ENCODE data around the gene ANKRD16. TPM values are rescaled to one million over a fixed set of nuclear protein-coding genes. Genes with fewer than 3 reads are reported as not detected.

The ANKRD16 gene
- total RNA-seq, 4 donors from 2014 or later: 6.6 to 10.8 (median 9.7) TPM

- Histone ChIP-seq H3K4me3 (no peak overlapping the region), H3K36me3 (peaks cover 26% of the 10 kb centered on the region), H3K4me1 (peaks cover 7% of the 10 kb centered on the region), H3K27ac (no peak overlapping the region), H3K9me3 (no peaks in the 10 kb centered on the region), H3K27me3 (no peaks in the 10 kb centered on the region)
- DNase-seq (ENCODE audit: low spot score in 2 of 2): peak in 1 of 2 donors; percentile 60
- TF ChIP-seq POLR2AphosphoS5 (IDR thresholded peaks at IDR 0.05) (no peak), POLR2A (IDR thresholded peaks at IDR 0.05) (no peak), EP300 (IDR thresholded peaks at IDR 0.05) (no peak), CTCF (IDR thresholded peaks at IDR 0.05) (no peak)
- WGBS: 92% methylated on average over 8 of the region's 8 CpGs
Observed at GRCh38 chr10:5897504-5897903, 7.8 kb upstream of the ANKRD16 start.

GRCh38 chr10:5897053-5897340, 7.3 kb upstream of the ANKRD16 start:
- WGBS: 77% methylated on average over 4 of the region's 4 CpGs

GRCh38 chr10:5896208-5897052, 6.7 kb upstream of the ANKRD16 start:
- no peak overlapping the region for H3K27ac ChIP-seq

More at GRCh38 chr10:5897053-5897340, 7.3 kb upstream of the ANKRD16 start:
- Histone ChIP-seq H3K4me1 (peaks cover 12% of the 10 kb centered on the region), H3K4me3 (no peak overlapping the region), H3K27ac (no peak overlapping the region), H3K27me3 (no peaks in the 10 kb centered on the region), H3K9me3 (no peaks in the 10 kb centered on the region), H3K36me3 (peaks cover 26% of the 10 kb centered on the region)
- no peak for DNase-seq (ENCODE audit: low spot score in 2 of 2)
- no peak for TF ChIP-seq EP300 (IDR thresholded peaks at IDR 0.05)
- TF ChIP-seq POLR2AphosphoS5 (IDR thresholded peaks at IDR 0.05): no peak
- TF ChIP-seq CTCF (IDR thresholded peaks at IDR 0.05): no peak
- TF ChIP-seq POLR2A (IDR thresholded peaks at IDR 0.05): no peak

GRCh38 chr10:5895804-5896203, 6.1 kb upstream of the ANKRD16 start:
- DNase-seq (ENCODE audit: low spot score in 2 of 2): no peak
- Histone ChIP-seq H3K9me3 (no peaks in the 10 kb centered on the region), H3K36me3 (peaks cover 26% of the 10 kb centered on the region), H3K27ac (no peak overlapping the region), H3K4me3 (no peak overlapping the region), H3K4me1 (peaks cover 24% of the 10 kb centered on the region), H3K27me3 (no peaks in the 10 kb centered on the region)
- TF ChIP-seq POLR2A (IDR thresholded peaks at IDR 0.05) (no peak), POLR2AphosphoS5 (IDR thresholded peaks at IDR 0.05) (no peak), EP300 (IDR thresholded peaks at IDR 0.05) (no peak), CTCF (IDR thresholded peaks at IDR 0.05) (no peak)
- WGBS: 79% methylated on average over 9 of the region's 9 CpGs

More at GRCh38 chr10:5896208-5897052, 6.7 kb upstream of the ANKRD16 start:
- Histone ChIP-seq H3K9me3 (no peaks in the 10 kb centered on the region), H3K4me1 (peaks cover 18% of the 10 kb centered on the region), H3K36me3 (peaks cover 26% of the 10 kb centered on the region), H3K27me3 (no peaks in the 10 kb centered on the region), H3K4me3 (no peak overlapping the region)
- no peak for TF ChIP-seq POLR2A (IDR thresholded peaks at IDR 0.05)
- DNase-seq (ENCODE audit: low spot score in 2 of 2): peak in 1 of 2 donors; percentile 40
- 85% methylated on average over 5 of the region's 5 CpGs for WGBS

- Histone ChIP-seq H3K27me3 (no peaks in the 10 kb centered on the region), H3K27ac (no peak overlapping the region), H3K4me1 (peaks cover 27% of the 10 kb centered on the region), H3K9me3 (no peaks in the 10 kb centered on the region), H3K36me3 (peaks cover 26% of the 10 kb centered on the region), H3K4me3 (no peak overlapping the region)
- TF ChIP-seq POLR2AphosphoS5 (IDR thresholded peaks at IDR 0.05): no peak
- no peak for TF ChIP-seq EP300 (IDR thresholded peaks at IDR 0.05)
- no peak for TF ChIP-seq POLR2A (IDR thresholded peaks at IDR 0.05)
- no peak for TF ChIP-seq CTCF (IDR thresholded peaks at IDR 0.05)
- WGBS: 85% methylated on average over 3 of the region's 3 CpGs
- no peak for DNase-seq (ENCODE audit: low spot score in 2 of 2)
Observed at GRCh38 chr10:5895365-5895764, 5.7 kb upstream of the ANKRD16 start.
